ENCODE results near the gene HIVEP3.

HIVEP3 gene

DNA sequence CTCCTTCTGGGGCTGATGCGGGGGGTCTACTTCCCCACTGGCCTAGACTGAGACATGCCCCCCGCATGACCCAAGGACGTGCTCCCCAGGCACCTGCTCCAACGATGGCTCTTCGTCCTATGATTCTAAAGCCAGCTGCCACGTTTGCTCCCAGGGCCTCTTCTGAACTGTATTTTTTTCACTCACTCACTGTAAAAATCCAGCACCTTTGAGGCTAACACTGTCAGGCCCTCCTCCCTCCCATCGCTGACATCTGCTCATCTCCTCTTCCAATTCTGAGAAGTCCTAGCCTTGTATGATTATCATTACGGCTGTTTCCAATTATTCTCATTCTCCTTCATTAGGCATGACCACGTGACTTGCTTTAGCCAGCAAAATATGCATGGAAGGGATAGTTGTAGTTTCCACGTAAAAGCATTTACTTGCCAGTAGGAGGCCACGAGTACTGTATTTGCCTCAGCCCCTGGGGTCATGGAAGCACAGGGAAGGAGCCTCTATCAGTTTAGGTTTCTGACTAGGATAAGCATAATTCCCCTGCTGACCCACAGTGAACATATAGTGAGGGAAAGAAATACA is 415.1 kb downstream of the HIVEP3 start:
- TF ChIP-seq TEAD4 (IDR thresholded peaks at IDR 0.05) (no peak), EP300 (IDR thresholded peaks at IDR 0.05; ENCODE audit: borderline replicate concordance) (no peak), TAF1 (IDR thresholded peaks at IDR 0.05; ENCODE audit: low read depth) (no peak)

DNA sequence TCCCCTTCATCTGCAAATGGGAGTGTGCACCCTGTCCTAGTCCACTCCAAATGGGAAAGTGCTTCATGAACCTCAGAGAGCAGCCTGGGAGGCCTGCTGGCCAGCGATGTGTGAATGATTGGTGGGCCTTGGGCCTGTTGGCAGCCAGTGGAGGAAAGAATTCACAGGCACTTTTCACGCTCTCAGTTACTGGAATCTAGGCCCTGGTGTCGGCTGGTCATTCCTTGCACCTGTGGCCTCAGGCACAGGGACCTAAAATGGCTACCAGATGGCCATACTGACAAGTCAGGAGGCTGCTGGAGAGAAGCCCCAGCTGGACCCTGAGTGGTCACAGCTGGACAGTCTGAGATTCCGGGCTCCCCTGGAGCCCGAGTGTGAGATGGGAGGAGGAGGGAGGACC is 415.8 kb downstream of the HIVEP3 start:
- TF ChIP-seq TAF1 (IDR thresholded peaks at IDR 0.05; ENCODE audit: low read depth) (no peak), RAD21 (IDR thresholded peaks at IDR 0.05; ENCODE audit: low read depth) (no peak), EGR1 (IDR thresholded peaks at IDR 0.05) (no peak), CEBPB (IDR thresholded peaks at IDR 0.05) (no peak), ZBTB7A (IDR thresholded peaks at IDR 0.05; ENCODE audit: low read depth) (no peak), YY1 (IDR thresholded peaks at IDR 0.05; ENCODE audit: low read depth) (0 out of 2 replicates have a peak, but pooled peaks have one; percentile 50), NFIC (IDR thresholded peaks at IDR 0.05) (peak; percentile 51; the same call in 1 of the 2 replicates), FOXM1 (IDR thresholded peaks at IDR 0.05; ENCODE audit: borderline replicate concordance, low read depth) (no peak), TEAD4 (IDR thresholded peaks at IDR 0.05) (peak; percentile 41; the same call in 1 of the 2 replicates), TCF12 (IDR thresholded peaks at IDR 0.05; ENCODE audit: low read depth) (peak; percentile 59), EP300 (IDR thresholded peaks at IDR 0.05; ENCODE audit: borderline replicate concordance) (peak; percentile 63), CREB1 (IDR thresholded peaks at IDR 0.05; ENCODE audit: low read depth) (no peak)
- TF ChIP-seq, protein P1, sequence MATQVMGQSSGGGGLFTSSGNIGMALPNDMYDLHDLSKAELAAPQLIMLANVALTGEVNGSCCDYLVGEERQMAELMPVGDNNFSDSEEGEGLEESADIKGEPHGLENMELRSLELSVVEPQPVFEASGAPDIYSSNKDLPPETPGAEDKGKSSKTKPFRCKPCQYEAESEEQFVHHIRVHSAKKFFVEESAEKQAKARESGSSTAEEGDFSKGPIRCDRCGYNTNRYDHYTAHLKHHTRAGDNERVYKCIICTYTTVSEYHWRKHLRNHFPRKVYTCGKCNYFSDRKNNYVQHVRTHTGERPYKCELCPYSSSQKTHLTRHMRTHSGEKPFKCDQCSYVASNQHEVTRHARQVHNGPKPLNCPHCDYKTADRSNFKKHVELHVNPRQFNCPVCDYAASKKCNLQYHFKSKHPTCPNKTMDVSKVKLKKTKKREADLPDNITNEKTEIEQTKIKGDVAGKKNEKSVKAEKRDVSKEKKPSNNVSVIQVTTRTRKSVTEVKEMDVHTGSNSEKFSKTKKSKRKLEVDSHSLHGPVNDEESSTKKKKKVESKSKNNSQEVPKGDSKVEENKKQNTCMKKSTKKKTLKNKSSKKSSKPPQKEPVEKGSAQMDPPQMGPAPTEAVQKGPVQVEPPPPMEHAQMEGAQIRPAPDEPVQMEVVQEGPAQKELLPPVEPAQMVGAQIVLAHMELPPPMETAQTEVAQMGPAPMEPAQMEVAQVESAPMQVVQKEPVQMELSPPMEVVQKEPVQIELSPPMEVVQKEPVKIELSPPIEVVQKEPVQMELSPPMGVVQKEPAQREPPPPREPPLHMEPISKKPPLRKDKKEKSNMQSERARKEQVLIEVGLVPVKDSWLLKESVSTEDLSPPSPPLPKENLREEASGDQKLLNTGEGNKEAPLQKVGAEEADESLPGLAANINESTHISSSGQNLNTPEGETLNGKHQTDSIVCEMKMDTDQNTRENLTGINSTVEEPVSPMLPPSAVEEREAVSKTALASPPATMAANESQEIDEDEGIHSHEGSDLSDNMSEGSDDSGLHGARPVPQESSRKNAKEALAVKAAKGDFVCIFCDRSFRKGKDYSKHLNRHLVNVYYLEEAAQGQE (IDR thresholded peaks at IDR 0.05; ENCODE audit: low read depth): no peak
- TF ChIP-seq, protein P2, sequence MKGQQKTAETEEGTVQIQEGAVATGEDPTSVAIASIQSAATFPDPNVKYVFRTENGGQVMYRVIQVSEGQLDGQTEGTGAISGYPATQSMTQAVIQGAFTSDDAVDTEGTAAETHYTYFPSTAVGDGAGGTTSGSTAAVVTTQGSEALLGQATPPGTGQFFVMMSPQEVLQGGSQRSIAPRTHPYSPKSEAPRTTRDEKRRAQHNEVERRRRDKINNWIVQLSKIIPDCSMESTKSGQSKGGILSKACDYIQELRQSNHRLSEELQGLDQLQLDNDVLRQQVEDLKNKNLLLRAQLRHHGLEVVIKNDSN (IDR thresholded peaks at IDR 0.05): no peak
- TF ChIP-seq, protein P3, sequence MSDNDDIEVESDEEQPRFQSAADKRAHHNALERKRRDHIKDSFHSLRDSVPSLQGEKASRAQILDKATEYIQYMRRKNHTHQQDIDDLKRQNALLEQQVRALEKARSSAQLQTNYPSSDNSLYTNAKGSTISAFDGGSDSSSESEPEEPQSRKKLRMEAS (IDR thresholded peaks at IDR 0.05): peak; percentile 51; the same call in 1 of the 2 replicates

DNA sequence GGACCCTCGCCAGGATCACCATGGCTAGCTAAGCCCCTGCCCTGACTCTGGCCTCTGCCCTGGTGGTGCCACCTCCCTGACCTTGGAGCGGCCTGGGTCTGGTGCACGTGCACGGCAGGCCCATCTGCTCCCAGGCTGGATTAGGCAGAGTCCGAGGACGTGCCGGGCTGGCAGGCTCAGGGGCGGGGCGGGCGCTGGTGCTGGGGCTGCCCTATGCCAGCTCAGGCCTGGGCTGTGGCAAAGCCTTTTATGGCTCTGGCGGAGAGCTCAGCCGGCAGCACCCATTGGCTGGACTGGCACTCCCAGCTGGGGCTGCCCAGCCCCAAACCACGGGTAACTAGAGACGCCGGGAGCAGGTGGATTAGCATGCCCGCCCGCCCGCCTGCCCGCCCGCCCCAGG is 417.1 kb downstream of the HIVEP3 start:
- TF ChIP-seq EP300 (IDR thresholded peaks at IDR 0.05; ENCODE audit: borderline replicate concordance) (peak; percentile 56; the same call in 1 of the 2 replicates), FOXM1 (IDR thresholded peaks at IDR 0.05; ENCODE audit: borderline replicate concordance, low read depth) (peak; percentile 46; the same call in 1 of the 2 replicates), CEBPB (IDR thresholded peaks at IDR 0.05) (no peak), TAF1 (IDR thresholded peaks at IDR 0.05; ENCODE audit: low read depth) (no peak), TEAD4 (IDR thresholded peaks at IDR 0.05) (peak; percentile 29; the same call in 1 of the 2 replicates), TCF12 (IDR thresholded peaks at IDR 0.05; ENCODE audit: low read depth) (no peak), EGR1 (IDR thresholded peaks at IDR 0.05) (no peak), YY1 (IDR thresholded peaks at IDR 0.05; ENCODE audit: low read depth) (no peak), CREB1 (IDR thresholded peaks at IDR 0.05; ENCODE audit: low read depth) (no peak), ZBTB7A (IDR thresholded peaks at IDR 0.05; ENCODE audit: low read depth) (no peak), RAD21 (IDR thresholded peaks at IDR 0.05; ENCODE audit: low read depth) (no peak), NFIC (IDR thresholded peaks at IDR 0.05) (peak; percentile 34; the same call in 1 of the 2 replicates)
- TF ChIP-seq, protein P1 (IDR thresholded peaks at IDR 0.05; ENCODE audit: low read depth): no peak
- TF ChIP-seq, protein P3 (IDR thresholded peaks at IDR 0.05): peak; percentile 98
- TF ChIP-seq, protein P2 (IDR thresholded peaks at IDR 0.05): no peak

DNA sequence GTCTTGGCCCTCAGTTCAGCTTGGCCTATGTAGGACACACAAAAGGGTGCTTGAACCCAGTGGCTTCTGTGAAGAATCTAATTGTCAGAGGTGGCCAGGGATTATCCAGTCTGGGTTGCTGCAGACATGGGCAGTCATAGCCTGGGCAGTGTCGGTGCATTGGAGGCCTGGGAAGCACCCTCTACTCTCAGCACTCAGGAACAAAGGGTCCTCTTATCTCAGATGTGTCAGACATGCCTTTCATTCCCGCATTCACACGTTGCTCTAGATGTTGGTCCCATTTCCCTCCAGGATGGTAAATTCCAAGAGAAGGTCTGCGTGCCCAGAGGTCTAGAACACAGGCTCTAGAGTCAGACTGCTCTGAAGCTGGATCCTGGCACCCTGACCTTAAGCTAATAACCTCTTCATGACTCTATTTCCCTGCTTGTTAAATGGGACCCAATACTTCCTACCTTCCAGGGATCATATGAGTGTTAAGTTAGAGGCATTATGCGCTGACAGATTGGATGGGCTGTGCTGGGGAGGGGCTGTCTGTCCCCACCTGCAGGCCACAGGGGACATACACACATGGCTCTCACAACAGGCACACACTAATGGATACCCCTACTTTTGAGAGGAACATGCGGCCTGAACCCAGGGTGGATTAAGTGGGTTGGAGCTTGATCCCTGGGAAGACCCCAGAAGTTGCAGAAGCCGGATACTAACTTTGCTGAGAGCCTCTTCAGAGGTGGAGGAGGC is 417.8 kb downstream of the HIVEP3 start:
- TF ChIP-seq, protein P3 (IDR thresholded peaks at IDR 0.05): no peak
- TF ChIP-seq, protein P2 (IDR thresholded peaks at IDR 0.05): no peak
- TF ChIP-seq TCF12 (IDR thresholded peaks at IDR 0.05; ENCODE audit: low read depth): no peak
- no peak for TF ChIP-seq CREB1 (IDR thresholded peaks at IDR 0.05; ENCODE audit: low read depth)
- TF ChIP-seq TAF1 (IDR thresholded peaks at IDR 0.05; ENCODE audit: low read depth): no peak

DNA sequence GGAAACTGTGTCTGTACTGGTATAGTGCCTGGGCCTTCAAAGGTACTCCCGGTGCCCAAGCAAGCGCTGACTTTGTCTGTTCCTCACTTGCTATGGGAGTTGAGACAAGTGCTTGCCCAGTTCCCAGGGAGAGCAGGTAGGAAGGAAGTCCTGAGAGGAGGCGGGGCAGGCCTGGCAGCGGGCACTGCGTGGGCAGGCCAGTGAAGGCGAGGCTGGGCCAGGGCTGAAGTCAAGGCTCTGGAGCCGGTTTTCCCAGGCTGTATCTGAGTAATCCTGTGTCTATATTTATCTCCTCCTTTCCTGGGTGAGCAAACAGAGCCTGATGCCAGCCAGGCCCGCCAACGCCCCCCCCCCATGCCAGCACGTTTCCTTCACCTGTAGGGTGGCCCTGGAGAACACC is 418.3 kb downstream of the HIVEP3 start:
- TF ChIP-seq, protein P3 (IDR thresholded peaks at IDR 0.05): no peak
- no peak for TF ChIP-seq ZBTB7A (IDR thresholded peaks at IDR 0.05; ENCODE audit: low read depth)
- TF ChIP-seq EGR1 (IDR thresholded peaks at IDR 0.05): peak; percentile 97
- no peak for TF ChIP-seq TEAD4 (IDR thresholded peaks at IDR 0.05)
- no peak for TF ChIP-seq CREB1 (IDR thresholded peaks at IDR 0.05; ENCODE audit: low read depth)
- peak; percentile 72 for TF ChIP-seq NFIC (IDR thresholded peaks at IDR 0.05)
- no peak for TF ChIP-seq FOXM1 (IDR thresholded peaks at IDR 0.05; ENCODE audit: borderline replicate concordance, low read depth)
- no peak for TF ChIP-seq TAF1 (IDR thresholded peaks at IDR 0.05; ENCODE audit: low read depth)
- no peak for TF ChIP-seq EP300 (IDR thresholded peaks at IDR 0.05; ENCODE audit: borderline replicate concordance)
- TF ChIP-seq CEBPB (IDR thresholded peaks at IDR 0.05): no peak
- TF ChIP-seq, protein P2 (IDR thresholded peaks at IDR 0.05): no peak
- TF ChIP-seq YY1 (IDR thresholded peaks at IDR 0.05; ENCODE audit: low read depth): no peak
- TF ChIP-seq, protein P1 (IDR thresholded peaks at IDR 0.05; ENCODE audit: low read depth): no peak
- TF ChIP-seq RAD21 (IDR thresholded peaks at IDR 0.05; ENCODE audit: low read depth): no peak
